GM12878 (cell line): Measurements from ENCODE around the gene ARHGEF16. TPM values are rescaled to one million over a fixed set of nuclear protein-coding genes. Genes with fewer than 3 reads are reported as not detected.

Experiments
- ATAC-seq: fragments of 200-7000 bp; cut with Tn5 transposase; 3 replicates; pipeline ENCODE4 v1.9.1; 2020; ENCODE audit warnings: mild to moderate bottlenecking, moderate library complexity
- BruUV-seq: library from RNA; stranded (reverse); fragments of 400-500 nt; replicated peaks from 2 replicates; lab custom pipeline; 2021; lab: Mats Ljungman, UMichigan
- CTCF ChIA-PET: fragments of 300-600 bp; sonication (Branson Sonifier 250); formaldehyde crosslinking; extraction: SDS; loops from one replicate; lab custom pipeline; 2021; ENCODE audit warnings: inconsistent platforms; lab: Yijun Ruan, JAX
- POLR2A ChIA-PET: fragments of 350-600 bp; formaldehyde crosslinking; extraction: SDS; loops from one replicate; lab custom pipeline; 2021; ENCODE audit warnings: inconsistent platforms; lab: Charles Lee
- RAD21 ChIA-PET: fragments of 300-600 bp; sonication (Branson Sonifier 250); formaldehyde crosslinking; loops from one replicate; lab custom pipeline; 2023; ENCODE audit warnings: antibody characterized with exemption; ENCODE audit not compliant: unreplicated experiment; lab: Charles Lee
- SMC1A ChIA-PET: fragments of 300-600 bp; sonication (Branson Sonifier 250); formaldehyde crosslinking; loops from one replicate; lab custom pipeline; 2023; ENCODE audit not compliant: unreplicated experiment, uncharacterized antibody; lab: Charles Lee
- DNase-seq: peaks from one replicate; pipeline ENCODE4 v3.0.0-alpha.2; 2011; ENCODE audit warnings: low read depth, low spot score
- FAIRE-seq: peaks from 3 replicates; lab custom pipeline; 2011; peaks lifted over from hg19 to GRCh38; lab: Jason Lieb, UNC
- H2AFZ ChIP-seq: 2 replicates; pipeline ENCODE4 v1.6.0; 2011; ENCODE audit warnings: low read depth, low read length, control low read depth; ENCODE audit not compliant: control insufficient read depth
- H3K27ac ChIP-seq: 2 replicates; pipeline ENCODE4 v1.5.1; 2011; ENCODE audit warnings: control low read depth; ENCODE audit not compliant: control insufficient read depth, insufficient read depth
- H3K27me3 ChIP-seq, 2 experiments: replicated peaks in 1 of 2; 2 replicates each; pipeline versions ENCODE4 v1.6.0 to v1.6.1; 2011; ENCODE audit warnings: low read length in 1 of 2; ENCODE audit not compliant: control insufficient read depth in 2 of 2, insufficient read depth in 2 of 2
- H3K36me3 ChIP-seq, 2 experiments: 2 replicates each; pipeline ENCODE4 v1.5.1; 2011; ENCODE audit warnings: low read length in 1 of 2; ENCODE audit not compliant: control insufficient read depth in 2 of 2, insufficient read depth in 2 of 2
- H3K4me1 ChIP-seq: 2 replicates; pipeline ENCODE4 v1.6.1; 2011; ENCODE audit warnings: mild to moderate bottlenecking, low read length, moderate library complexity, mixed read lengths; ENCODE audit not compliant: control insufficient read depth, insufficient read depth
- H3K4me2 ChIP-seq: 2 replicates; pipeline ENCODE4 v1.6.0; 2011; ENCODE audit warnings: control low read depth; ENCODE audit not compliant: control insufficient read depth, insufficient read depth
- H3K4me3 ChIP-seq: fragments of 200-600 bp; sonication (generic); 2 replicates; pipeline ENCODE4 v1.5.1; 2016
- H3K79me2 ChIP-seq: 2 replicates; pipeline ENCODE4 v1.6.0; 2011; ENCODE audit warnings: low read length; ENCODE audit not compliant: control insufficient read depth, insufficient read depth
- H3K9ac ChIP-seq: 2 replicates; pipeline ENCODE4 v1.8.0; 2011; ENCODE audit warnings: low read length, control low read depth, mixed read lengths; ENCODE audit not compliant: control insufficient read depth, insufficient read depth
- H3K9me3 ChIP-seq: replicated peaks from 3 replicates; pipeline ENCODE4 v1.5.1; 2011; ENCODE audit warnings: mild to moderate bottlenecking, low read length; ENCODE audit not compliant: control insufficient read depth, insufficient read depth
- H4K20me1 ChIP-seq: 2 replicates; pipeline ENCODE4 v1.6.0; 2011; ENCODE audit not compliant: control insufficient read depth, insufficient read depth
- BHLHE40 ChIP-seq, 2 experiments: fragments of 450-650 bp in 1 of 2; IDR thresholded peaks; 2 replicates each; pipeline ENCODE4 v1.6.1; 2011 to 2017; ENCODE audit warnings: low read depth in 2 of 2, borderline replicate concordance in 1 of 2, improper control_type of control experiment in 1 of 2, low read length in 1 of 2, mild to moderate bottlenecking in 1 of 2
- CTCF ChIP-seq, 3 experiments: IDR thresholded peaks in 2 of 3; conservative IDR thresholded peaks in 1 of 3; 2 replicates each; pipeline ENCODE4 v1.5.1; 2011; ENCODE audit warnings: low read depth in 3 of 3, low read length in 3 of 3, mild to moderate bottlenecking in 3 of 3, control low read depth in 2 of 3, moderate library complexity in 2 of 3, inconsistent platforms in 1 of 3, mixed read lengths in 1 of 3; ENCODE audit not compliant: control insufficient read depth in 2 of 3, insufficient read depth in 1 of 3; ENCODE audit errors: extremely low read depth in 1 of 3
- MYC ChIP-seq: IDR thresholded peaks from 2 replicates; pipeline ENCODE4 v1.6.1; 2011; ENCODE audit warnings: mild to moderate bottlenecking, low read length, moderate library complexity, inconsistent platforms; ENCODE audit not compliant: insufficient read depth, insufficient replicate concordance, insufficient read length, severe bottlenecking
- RAD21 ChIP-seq: IDR thresholded peaks from 2 replicates; pipeline ENCODE4 v1.6.1; 2011; ENCODE audit warnings: mild to moderate bottlenecking, low read depth, low read length, moderate library complexity; ENCODE audit not compliant: insufficient read depth
- SMC3 ChIP-seq: IDR thresholded peaks from 2 replicates; pipeline ENCODE4 v1.6.1; 2011; ENCODE audit warnings: low read length, improper control_type of control experiment, borderline replicate concordance
- SRF ChIP-seq, 2 experiments: IDR thresholded peaks; 2 replicates each; pipeline ENCODE4 v1.6.1; 2011; ENCODE audit warnings: low read depth in 2 of 2, low read length in 2 of 2, mild to moderate bottlenecking in 1 of 2, moderate library complexity in 1 of 2
- TCF3 ChIP-seq: IDR thresholded peaks from 2 replicates; pipeline ENCODE4 v1.6.1; 2012; ENCODE audit warnings: low read depth, mild to moderate bottlenecking, low read length, borderline replicate concordance; ENCODE audit not compliant: insufficient read depth
- WGBS: methylation state at CpG from one replicate; pipeline ENCODE4 v1.1.6; 2016; ENCODE audit warnings: low lambda C conversion rate; ENCODE audit not compliant: insufficient replicate concordance, insufficient coverage; ENCODE audit errors: missing lambda C conversion rate; 5-methylcytosine and 5-hydroxymethylcytosine counted together
- in situ Hi-C: fragments of 300-500 bp; cut with MboI; formaldehyde crosslinking; loops from 9 replicates; pipeline ENCODE4 v1.14.3; 2018; ENCODE audit warnings: mixed read lengths
- intact Hi-C: fragments of 100-400 bp; cut with micrococcal nuclease; formaldehyde crosslinking; loops from one replicate; pipeline ENCODE4 v1.14.2; 2022; ENCODE audit not compliant: unreplicated experiment
- polyA plus RNA-seq, 11 experiments: library from polyadenylated mRNA; depleted of rRNA in 4 of 11; unstranded in 6 of 11; stranded (reverse) in 5 of 11; fragments of >200 nt; fragmentation: Nextera tagmentation in 4 of 11; fragmentation: Illumina TruSeq in 1 of 11; extraction: Ambion mirVana in 4 of 11; extraction: Trizol in 1 of 11; gene quantifications; 1 replicate in 1 of 11; 2 replicates in 10 of 11; pipeline versions ENCODE4 v1.2.1 to v1.2.3, GENCODE V29; 2011 to 2016; ENCODE audit warnings: inconsistent platforms in 2 of 11, missing spikeins in 2 of 11, low read depth in 1 of 11
- total RNA-seq, 4 experiments: library from RNA; depleted of rRNA in 3 of 4; stranded (reverse); fragments of >200 nt in 3 of 4; fragmentation: Illumina TruSeq in 1 of 4; extraction: Trizol in 1 of 4; gene quantifications; 2 replicates each; pipeline versions ENCODE4 v1.2.1 to v1.2.3, GENCODE V29; 2013 to 2021

The ARHGEF16 gene
- total and polyA plus RNA-seq, 10 of the 15 experiments (the other 5 are each of a cell fraction or from before 2014, with no cell fraction given), result not detected

DNA sequence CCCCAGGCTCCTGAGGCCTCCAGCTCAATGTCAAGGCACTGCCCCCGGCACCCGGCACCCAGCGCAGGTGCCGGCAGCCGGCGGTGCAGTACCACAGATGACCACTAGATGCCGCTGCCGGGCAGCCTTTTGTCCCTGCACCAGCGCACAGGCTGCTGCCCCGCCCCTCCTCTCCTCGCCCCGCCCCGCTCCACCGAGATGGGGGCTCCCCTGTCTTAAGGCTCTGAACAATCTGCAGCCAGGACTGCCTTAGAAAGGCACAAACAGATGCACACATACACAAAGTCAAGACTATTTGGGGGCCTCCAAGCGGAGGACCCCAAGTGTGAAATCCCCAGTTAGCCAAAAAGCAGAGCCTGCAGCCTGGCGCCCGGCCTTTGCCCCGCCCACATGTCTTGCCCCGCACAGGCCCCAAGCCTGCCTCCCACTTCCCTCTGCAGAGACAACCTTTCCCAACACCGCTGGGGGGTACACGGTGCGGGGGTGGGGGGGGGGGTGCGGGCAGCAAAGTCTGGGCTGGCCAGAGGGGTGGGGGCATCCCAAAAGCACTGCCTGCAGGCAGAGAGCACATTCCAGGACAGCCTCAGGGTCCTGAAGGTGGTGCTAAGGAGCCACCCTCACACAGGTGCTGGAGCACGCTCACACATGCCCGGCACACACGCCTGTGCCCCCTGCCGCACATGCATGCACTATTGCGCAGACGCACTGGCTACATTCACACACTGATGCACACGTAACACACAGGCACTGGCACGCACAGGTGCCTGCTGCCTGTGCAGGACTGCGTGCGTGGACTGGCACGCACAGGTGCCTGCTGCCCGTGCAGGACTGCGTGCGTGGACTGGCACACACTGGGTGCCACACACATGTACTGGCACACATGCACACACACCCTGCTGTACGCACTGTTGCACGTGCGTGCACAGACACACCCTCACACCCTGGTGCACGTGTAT is 37.1 kb downstream of the ARHGEF16 start:
- TF ChIP-seq BHLHE40 (IDR thresholded peaks at IDR 0.05; ENCODE audit: borderline replicate concordance in 1 of 2, low read depth in 2 of 2, low read length in 1 of 2) (peak; percentile 50; a peak in 2 of 4 replicates), SMC3 (peak; percentile 44), CTCF (IDR thresholded peaks at IDR 0.05 in 2 of 3, conservative IDR thresholded peaks at IDR 0.05 in 1 of 3; ENCODE audit: control insufficient read depth in 2 of 3, extremely low read depth in 1 of 3, insufficient read depth in 1 of 3, low read depth in 3 of 3, low read length in 3 of 3) (peak; percentile 90 to 99 (median 95)), SRF (IDR thresholded peaks at IDR 0.05; ENCODE audit: low read depth in 2 of 2, low read length in 2 of 2) (no peak), RAD21 (peak; percentile 63), TCF3 (0 out of 2 replicates have a peak, but pooled peaks have one; percentile 37), MYC (no peak)
- TF ChIP-seq, all 136 proteins: peak for 5
- no peak for FAIRE-seq
- intact Hi-C loops, result loop anchor here (1.0 to 5.0 kb wide), 3 partner anchors 124 to 231 kb away; no protein-coding TSS in a partner anchor
- Histone ChIP-seq H3K4me3 (no peak overlapping the region), H4K20me1 (no peaks in the 10 kb centered on the region), H3K79me2 (no peaks in the 10 kb centered on the region), H3K9me3 (peaks cover 3% of the 10 kb centered on the region; the same call in 1 of the 3 replicates), H3K36me3 (no peaks in the 10 kb centered on the region), H3K9ac (no peak overlapping the region), H2AFZ (no peak overlapping the region; the same call in 1 of the 2 replicates), H3K27ac (no peak overlapping the region), H3K4me2 (no peak overlapping the region), H3K4me1 (no peaks in the 10 kb centered on the region), H3K27me3 (no peaks in the 10 kb centered on the region)
- POLR2A ChIA-PET, result no interaction called here
- 36% methylated on average over 31 of the region's 41 CpGs for WGBS
- CTCF ChIA-PET, result interaction anchor here (0.6 to 1.5 kb wide), 5 partner anchors 19 to 1053 kb away, joined by 3 to 7 read pairs (median 3); no protein-coding TSS in a partner anchor
- in situ Hi-C loops, result no loop called here
- peak; percentile 98 for ATAC-seq
- RAD21 ChIA-PET, result interaction anchor here (1.1 kb wide), 1 partner anchor 127 kb away, joined by 5 read pairs; no protein-coding TSS in a partner anchor
- BruUV-seq, result no TSS peak
- SMC1A ChIA-PET, result interaction anchor here (1.1 kb wide), 2 partner anchors 127 to 129 kb away, joined by 4 to 6 read pairs; no protein-coding TSS in a partner anchor
- DNase-seq, result peak; percentile 3
